ENCODE data around the gene LTK.

The LTK gene

DNA sequence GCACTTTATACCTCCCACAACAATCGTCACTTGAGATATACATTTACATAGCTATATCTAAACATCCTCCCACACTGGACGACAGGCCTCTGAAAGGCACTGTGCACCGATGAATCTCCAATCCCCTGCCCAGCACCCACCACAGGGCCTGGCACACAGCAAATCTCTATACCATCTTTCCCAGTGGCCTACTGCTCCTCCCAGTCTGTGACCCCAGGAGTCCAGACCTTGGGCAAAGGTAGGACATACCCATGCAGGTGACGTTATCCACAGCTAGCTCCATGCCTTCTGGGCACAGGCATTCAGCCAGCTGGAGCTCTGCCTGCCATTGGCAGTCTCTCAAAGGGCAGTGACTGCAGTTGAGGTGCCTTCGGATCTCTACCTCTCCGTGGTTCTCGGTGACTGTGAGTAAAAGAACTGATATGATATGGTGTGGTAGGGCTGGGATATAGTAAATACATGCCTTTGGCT lies 5.8 kb downstream of the LTK start:
- POLR2A ChIA-PET (ENCODE audit: low non-redundant PET) = no interaction called here

GRCh38 chr15:41506796-41507341 lies 6.8 kb downstream of the LTK start:
- TF ChIP-seq, protein P1, sequence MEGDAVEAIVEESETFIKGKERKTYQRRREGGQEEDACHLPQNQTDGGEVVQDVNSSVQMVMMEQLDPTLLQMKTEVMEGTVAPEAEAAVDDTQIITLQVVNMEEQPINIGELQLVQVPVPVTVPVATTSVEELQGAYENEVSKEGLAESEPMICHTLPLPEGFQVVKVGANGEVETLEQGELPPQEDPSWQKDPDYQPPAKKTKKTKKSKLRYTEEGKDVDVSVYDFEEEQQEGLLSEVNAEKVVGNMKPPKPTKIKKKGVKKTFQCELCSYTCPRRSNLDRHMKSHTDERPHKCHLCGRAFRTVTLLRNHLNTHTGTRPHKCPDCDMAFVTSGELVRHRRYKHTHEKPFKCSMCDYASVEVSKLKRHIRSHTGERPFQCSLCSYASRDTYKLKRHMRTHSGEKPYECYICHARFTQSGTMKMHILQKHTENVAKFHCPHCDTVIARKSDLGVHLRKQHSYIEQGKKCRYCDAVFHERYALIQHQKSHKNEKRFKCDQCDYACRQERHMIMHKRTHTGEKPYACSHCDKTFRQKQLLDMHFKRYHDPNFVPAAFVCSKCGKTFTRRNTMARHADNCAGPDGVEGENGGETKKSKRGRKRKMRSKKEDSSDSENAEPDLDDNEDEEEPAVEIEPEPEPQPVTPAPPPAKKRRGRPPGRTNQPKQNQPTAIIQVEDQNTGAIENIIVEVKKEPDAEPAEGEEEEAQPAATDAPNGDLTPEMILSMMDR (conservative IDR thresholded peaks at IDR 0.05; ENCODE audit: low read depth) = no peak
- no peak for DNase-seq (ENCODE audit: low spot score)
- POLR2A ChIA-PET (ENCODE audit: low non-redundant PET) = no interaction called here
- CTCF ChIA-PET = interaction anchor here (0.6 to 3.1 kb wide), 8 partner anchors 13 to 879 kb away, joined by 3 to 17 read pairs (median 4); no protein-coding TSS in a partner anchor
- no peak overlapping the region for H3K27ac ChIP-seq

More for the DNA sequence above, 5.8 kb downstream of the LTK start:
- CTCF ChIA-PET = interaction anchor here (1.2 to 3.1 kb wide), 2 partner anchors 14 to 42 kb away, joined by 4 to 17 read pairs; no protein-coding TSS in a partner anchor
- TF ChIP-seq, protein P1 (conservative IDR thresholded peaks at IDR 0.05; ENCODE audit: low read depth) = no peak
- no peak overlapping the region for H3K27ac ChIP-seq
- peak; percentile 54 for DNase-seq (ENCODE audit: low spot score)

- TF ChIP-seq, protein P1 (conservative IDR thresholded peaks at IDR 0.05; ENCODE audit: low read depth) = no peak
- ChIA-PET CTCF (interaction anchor here (0.6 to 3.1 kb wide), 2 partner anchors 40 to 62 kb away, joined by 3 to 17 read pairs; no protein-coding TSS in a partner anchor), POLR2A (ENCODE audit: low non-redundant PET) (no interaction called here)
- no peak overlapping the region for H3K27ac ChIP-seq
- DNase-seq (ENCODE audit: low spot score) = no peak
These were observed 7.9 kb downstream of the LTK start for GRCh38 chr15:41505776-41506175.

- DNase-seq (ENCODE audit: low spot score) = no peak
- H3K27ac ChIP-seq = no peak overlapping the region
- CTCF ChIA-PET = interaction anchor here (0.6 to 3.1 kb wide), 2 partner anchors 39 to 61 kb away, joined by 3 to 17 read pairs; no protein-coding TSS in a partner anchor
- TF ChIP-seq, protein P1 (conservative IDR thresholded peaks at IDR 0.05; ENCODE audit: low read depth) = no peak
- POLR2A ChIA-PET (ENCODE audit: low non-redundant PET) = no interaction called here
These were observed 8.7 kb downstream of the LTK start for GRCh38 chr15:41504751-41505492.

DNA sequence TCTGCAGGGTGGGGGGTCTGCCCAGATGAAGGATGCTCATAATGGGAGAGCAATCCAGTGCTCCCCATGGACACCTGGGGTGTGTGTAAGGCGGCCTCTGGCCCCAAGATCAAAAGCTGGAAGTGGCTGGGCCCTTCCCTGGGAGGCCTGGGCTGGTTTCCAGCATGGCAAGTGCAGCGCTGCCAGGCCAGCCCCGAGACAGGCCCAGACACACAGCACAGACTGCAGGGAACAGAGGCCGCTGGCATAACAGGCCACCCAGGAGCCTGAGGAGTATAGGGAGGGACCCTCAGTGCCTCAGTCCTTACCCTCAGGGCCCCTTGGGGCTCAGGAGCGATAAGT lies 10.0 kb downstream of the LTK start:
- peak; percentile 26 for DNase-seq (ENCODE audit: low spot score)
- ChIA-PET POLR2A (ENCODE audit: low non-redundant PET) (no interaction called here), CTCF (interaction anchor here (0.6 to 1.0 kb wide), 3 partner anchors 8 to 486 kb away, joined by 3 to 5 read pairs (median 4); no protein-coding TSS in a partner anchor)
- H3K27ac ChIP-seq = no peak overlapping the region
- TF ChIP-seq, protein P1 (conservative IDR thresholded peaks at IDR 0.05; ENCODE audit: low read depth) = no peak

DNA sequence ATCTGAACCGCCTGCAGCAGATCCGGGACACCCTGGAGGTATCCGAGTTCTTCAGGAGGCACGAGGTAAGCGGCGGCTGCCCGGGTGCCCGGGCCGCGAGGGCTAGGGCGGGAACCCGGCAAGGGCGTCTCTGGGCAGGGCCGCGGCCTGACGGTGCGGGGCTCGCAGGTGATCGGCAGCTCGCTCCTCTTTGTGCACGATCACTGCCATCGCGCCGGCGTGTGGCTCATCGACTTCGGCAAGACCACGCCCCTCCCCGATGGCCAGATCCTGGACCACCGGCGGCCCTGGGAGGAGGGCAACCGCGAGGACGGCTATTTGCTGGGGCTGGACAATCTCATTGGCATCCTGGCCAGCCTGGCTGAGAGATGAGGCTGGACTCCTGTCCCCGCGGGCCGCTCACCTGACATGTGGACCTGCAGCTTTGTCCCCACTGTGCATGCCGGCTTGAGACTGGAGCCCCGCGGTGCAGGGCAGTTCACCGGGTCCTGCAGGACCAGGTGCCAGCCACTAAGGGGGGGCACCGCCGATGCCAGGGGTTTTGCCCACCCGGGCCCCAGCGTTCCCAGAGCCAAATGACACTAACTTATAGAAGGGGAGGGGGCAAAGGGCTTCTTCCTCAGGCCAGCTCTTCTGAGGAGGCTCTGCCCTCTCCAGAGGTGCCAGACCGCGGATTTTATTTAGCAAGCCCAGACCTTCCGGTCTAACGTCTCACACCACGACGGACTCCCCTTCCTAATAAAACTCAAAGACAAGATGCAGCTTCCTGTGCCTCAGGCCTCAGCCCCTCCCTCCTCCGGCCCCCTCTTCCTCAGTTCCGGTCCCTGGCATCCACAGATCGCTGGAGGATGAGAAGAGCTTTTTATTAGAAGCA lies 10.6 kb downstream of the LTK start:
- CTCF ChIA-PET = interaction anchor here (0.5 to 1.0 kb wide), 2 partner anchors 139 to 487 kb away, joined by 3 to 4 read pairs; no protein-coding TSS in a partner anchor
- POLR2A ChIA-PET (ENCODE audit: low non-redundant PET) = interaction anchor here (0.5 kb wide), 1 partner anchor 373 kb away, joined by 3 read pairs; no protein-coding TSS in a partner anchor
- TF ChIP-seq, protein P1 (conservative IDR thresholded peaks at IDR 0.05; ENCODE audit: low read depth) = no peak
- H3K27ac ChIP-seq = no peak overlapping the region
- DNase-seq (ENCODE audit: low spot score) = no peak

All from RWPE1 (cell line).